Thoracic aorta (tissue), 2 donors: ENCODE results near the gene ADAMTS19. TPM values are rescaled to one million over a fixed set of nuclear protein-coding genes. Genes with fewer than 3 reads are reported as not detected.

Source experiments
- ATAC-seq: fragments of 150-250 bp; one replicate; pipeline ENCODE4 v1.8.0; 2017; ENCODE audit warnings: low read depth; ENCODE audit not compliant: insufficient number of reproducible peaks, low FRiP score
- DNase-seq: peaks from one replicate; pipeline ENCODE4 v3.0.0-alpha.2; 2020; ENCODE audit warnings: low spot score
- H3K27ac ChIP-seq, 2 donors: fragments of 200-600 bp; sonication (generic); 1 replicate in 1 of 2; 2 replicates in 1 of 2; pipeline ENCODE4 v1.5.1; 2016; ENCODE audit warnings: mild to moderate bottlenecking in 2 of 2, moderate library complexity in 2 of 2
- H3K27me3 ChIP-seq: fragments of 200-600 bp; sonication (generic); replicated peaks from 2 replicates; pipeline ENCODE4 v1.6.0; 2016; ENCODE audit warnings: mild to moderate bottlenecking; ENCODE audit not compliant: insufficient read depth
- H3K36me3 ChIP-seq: fragments of 200-600 bp; sonication (generic); one replicate; pipeline ENCODE4 v1.5.1; 2016
- H3K4me1 ChIP-seq, 2 donors: fragments of 200-600 bp; sonication (generic); 1 replicate in 1 of 2; 2 replicates in 1 of 2; pipeline versions ENCODE4 v1.5.1 to v1.6.0; 2016; ENCODE audit warnings: low read depth in 2 of 2, mild to moderate bottlenecking in 1 of 2; ENCODE audit not compliant: control insufficient read depth in 1 of 2
- H3K4me3 ChIP-seq: fragments of 200-600 bp; sonication (generic); 2 replicates; pipeline ENCODE4 v1.5.1; 2016; ENCODE audit warnings: mild to moderate bottlenecking
- H3K9me3 ChIP-seq: fragments of 200-600 bp; sonication (generic); 2 replicates; pipeline ENCODE4 v1.5.1; 2016
- total RNA-seq, 2 donors: library from RNA; depleted of rRNA; stranded (reverse); fragments of >200 nt; gene quantifications; one replicate each; pipeline versions ENCODE4 v1.1.0 to v1.2.3, GENCODE V29; 2016
- TF ChIP-seq, protein P1 (sequence below): fragments of 200-600 bp; sonication (generic); IDR thresholded peaks from one replicate; pipeline ENCODE4 v1.5.1; 2019; ENCODE audit warnings: antibody characterized with exemption

ADAMTS19 gene
- total RNA-seq, 2 donors from 2014 or later, result 8.0 TPM; not detected in 1

DNA sequence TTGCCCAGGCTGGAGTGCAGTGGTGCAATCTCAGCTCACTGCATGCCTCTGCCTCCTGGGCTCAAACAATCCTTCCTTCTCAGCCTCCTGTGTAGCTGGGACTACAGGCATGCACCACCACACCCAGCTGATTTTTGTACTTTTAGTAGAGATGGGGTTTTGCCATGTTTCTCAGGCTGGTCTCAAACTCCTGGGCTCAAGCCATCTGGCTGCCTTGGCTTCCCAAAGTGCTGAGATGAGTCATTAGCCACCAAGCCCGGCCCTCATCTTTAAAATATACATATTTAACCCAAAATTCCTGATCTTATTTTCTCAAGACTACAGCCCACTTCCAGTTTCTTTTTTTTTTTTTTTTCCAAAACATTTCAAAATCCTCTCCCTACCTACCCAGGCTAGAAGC, 256.1 kb downstream of the ADAMTS19 start:
- Histone ChIP-seq H3K27ac (no peak overlapping the region), H3K36me3 (no peaks in the 10 kb centered on the region), H3K4me1 (peaks cover 4 to 31% of the 10 kb centered on the region in 2 donors), H3K4me3 (no peak overlapping the region), H3K9me3 (no peaks in the 10 kb centered on the region), H3K27me3 (no peaks in the 10 kb centered on the region)
- ATAC-seq (no peak), DNase-seq (no peak)
- TF ChIP-seq, protein P1, sequence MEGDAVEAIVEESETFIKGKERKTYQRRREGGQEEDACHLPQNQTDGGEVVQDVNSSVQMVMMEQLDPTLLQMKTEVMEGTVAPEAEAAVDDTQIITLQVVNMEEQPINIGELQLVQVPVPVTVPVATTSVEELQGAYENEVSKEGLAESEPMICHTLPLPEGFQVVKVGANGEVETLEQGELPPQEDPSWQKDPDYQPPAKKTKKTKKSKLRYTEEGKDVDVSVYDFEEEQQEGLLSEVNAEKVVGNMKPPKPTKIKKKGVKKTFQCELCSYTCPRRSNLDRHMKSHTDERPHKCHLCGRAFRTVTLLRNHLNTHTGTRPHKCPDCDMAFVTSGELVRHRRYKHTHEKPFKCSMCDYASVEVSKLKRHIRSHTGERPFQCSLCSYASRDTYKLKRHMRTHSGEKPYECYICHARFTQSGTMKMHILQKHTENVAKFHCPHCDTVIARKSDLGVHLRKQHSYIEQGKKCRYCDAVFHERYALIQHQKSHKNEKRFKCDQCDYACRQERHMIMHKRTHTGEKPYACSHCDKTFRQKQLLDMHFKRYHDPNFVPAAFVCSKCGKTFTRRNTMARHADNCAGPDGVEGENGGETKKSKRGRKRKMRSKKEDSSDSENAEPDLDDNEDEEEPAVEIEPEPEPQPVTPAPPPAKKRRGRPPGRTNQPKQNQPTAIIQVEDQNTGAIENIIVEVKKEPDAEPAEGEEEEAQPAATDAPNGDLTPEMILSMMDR, result no peak

DNA sequence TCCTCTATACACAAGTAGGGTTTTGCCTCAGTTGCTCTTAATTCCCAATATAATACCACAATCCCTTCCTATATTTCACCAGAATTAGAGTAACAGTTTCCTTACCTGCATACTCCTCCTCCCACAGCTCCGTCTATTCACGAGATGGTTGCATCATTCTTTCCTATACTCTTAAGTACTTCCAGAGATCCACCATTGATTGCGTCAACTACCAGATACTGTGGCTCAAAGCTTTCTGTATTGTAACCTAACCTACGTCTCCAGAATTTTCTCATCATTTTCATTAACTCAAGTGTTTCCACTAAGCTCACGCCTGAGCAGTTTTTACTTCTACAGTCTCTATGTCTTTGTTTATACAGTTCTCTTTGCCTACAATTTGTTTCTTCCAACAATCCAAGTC, 256.6 kb downstream of the ADAMTS19 start:
- Histone ChIP-seq H3K4me3 (no peak overlapping the region), H3K4me1 (peaks cover 4 to 31% of the 10 kb centered on the region in 2 donors), H3K27me3 (no peaks in the 10 kb centered on the region), H3K27ac (no peak overlapping the region), H3K9me3 (no peaks in the 10 kb centered on the region), H3K36me3 (no peaks in the 10 kb centered on the region)
- ATAC-seq, result no peak
- TF ChIP-seq, protein P1, result no peak
- no peak for DNase-seq

DNA sequence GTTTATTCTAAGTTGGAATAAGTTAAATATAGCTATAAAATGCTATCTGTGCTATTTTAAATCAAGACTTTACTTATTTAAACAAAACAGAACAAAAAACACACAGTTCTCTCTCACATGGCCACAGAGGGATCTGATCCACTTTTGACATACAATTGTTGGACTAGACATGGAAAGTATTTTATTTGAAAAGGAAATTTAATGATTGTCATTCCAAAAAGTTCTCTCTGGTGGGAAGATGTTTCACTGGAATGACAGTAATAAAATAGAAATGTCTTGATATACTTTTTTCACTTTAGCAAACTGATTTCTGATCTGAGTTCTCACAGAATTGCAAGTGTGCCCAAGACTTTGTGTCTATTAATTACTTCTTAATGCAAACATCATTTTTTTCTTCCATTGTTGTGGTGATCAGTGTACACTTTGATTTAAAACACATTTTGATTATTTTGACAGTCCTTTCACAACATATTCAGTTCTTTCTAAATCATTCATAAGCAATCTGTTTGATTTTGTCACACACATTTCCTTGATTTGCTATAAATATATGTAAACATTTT, 257.7 kb downstream of the ADAMTS19 start:
- Histone ChIP-seq H3K27me3 (no peaks in the 10 kb centered on the region), H3K36me3 (no peaks in the 10 kb centered on the region), H3K27ac (no peak overlapping the region), H3K9me3 (no peaks in the 10 kb centered on the region), H3K4me1 (peaks cover 4 to 31% of the 10 kb centered on the region in 2 donors), H3K4me3 (no peak overlapping the region)
- TF ChIP-seq, protein P1, result no peak
- DNase-seq (no peak), ATAC-seq (no peak)

DNA sequence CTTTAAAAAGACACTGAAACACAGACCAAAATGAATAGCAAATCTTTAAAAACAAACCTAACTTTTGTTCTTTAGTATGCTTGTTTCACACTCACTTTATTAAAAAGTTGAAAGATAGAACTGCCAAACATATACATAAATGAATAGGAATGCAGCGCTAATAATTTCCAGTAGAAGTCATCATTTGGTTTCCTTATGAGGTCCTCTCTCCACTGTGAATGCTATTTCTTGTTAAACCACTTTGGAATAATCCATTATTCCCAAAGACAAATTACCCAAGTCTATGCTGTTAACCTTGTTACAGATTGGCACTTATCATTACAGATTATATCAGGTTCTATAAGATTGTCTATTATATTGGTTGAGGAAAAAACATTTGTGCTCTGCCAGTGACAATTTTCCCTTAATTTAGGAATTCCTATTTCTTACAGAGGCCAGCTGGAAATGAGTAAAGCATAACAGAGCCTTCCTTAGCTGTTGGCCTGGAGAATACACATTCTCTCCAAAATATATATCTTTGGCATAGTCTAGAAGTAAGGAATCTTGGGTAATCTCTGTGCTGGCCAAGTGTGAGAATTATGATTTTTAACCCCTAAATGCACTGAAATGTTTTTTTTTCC, 258.5 kb downstream of the ADAMTS19 start:
- DNase-seq (no peak), ATAC-seq (no peak)
- peaks cover 4 to 31% of the 10 kb centered on the region in 2 donors for H3K4me1 ChIP-seq
- no peak overlapping the region for H3K4me3 ChIP-seq
- H3K27ac ChIP-seq, result no peak overlapping the region
- H3K9me3 ChIP-seq, result no peaks in the 10 kb centered on the region
- H3K36me3 ChIP-seq, result no peaks in the 10 kb centered on the region
- H3K27me3 ChIP-seq, result no peaks in the 10 kb centered on the region
- TF ChIP-seq, protein P1, result no peak

DNA sequence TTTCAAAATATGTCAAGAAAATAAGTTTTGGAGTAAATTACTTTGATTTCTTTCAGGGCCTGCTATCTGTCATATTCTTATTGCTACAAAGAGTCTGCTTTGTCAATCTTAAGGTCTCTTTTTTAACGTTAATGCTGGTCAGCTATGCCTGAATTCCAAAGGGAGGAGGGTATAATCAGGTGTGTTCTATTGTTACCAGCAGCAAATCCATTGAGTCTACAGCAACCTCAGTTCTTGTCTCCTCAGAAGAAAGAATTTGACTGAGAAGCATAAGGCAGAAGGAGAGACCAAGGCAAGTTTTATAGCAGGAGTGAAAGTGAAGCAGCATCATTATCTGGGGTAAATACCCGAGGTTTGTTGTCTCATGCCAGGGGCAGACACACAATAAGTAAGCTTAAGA, 264.1 kb downstream of the ADAMTS19 start:
- Histone ChIP-seq H3K27me3 (no peaks in the 10 kb centered on the region), H3K27ac (no peak overlapping the region), H3K36me3 (no peaks in the 10 kb centered on the region), H3K4me3 (no peak overlapping the region), H3K4me1 (peaks cover 0 to 4% of the 10 kb centered on the region in 2 donors), H3K9me3 (no peaks in the 10 kb centered on the region)
- DNase-seq (no peak), ATAC-seq (no peak)
- TF ChIP-seq, protein P1, result no peak
